Neural progenitor cell (in vitro differentiated cells): Measurements from ENCODE around the gene KCNB1. TPM values are rescaled to one million over a fixed set of nuclear protein-coding genes. Genes with fewer than 3 reads are reported as not detected.
A peak's percentile ranks its signal among the peaks of the same experiment; 100 is the strongest.

ENCODE experiments used
- DNase-seq: peaks from one replicate; pipeline ENCODE4 v3.0.0-alpha.2; 2016; ENCODE audit warnings: low spot score
- H2AFZ ChIP-seq: fragments of 200-600 bp; sonication (generic); replicated peaks from 2 replicates; pipeline ENCODE4 v1.6.1; 2016; ENCODE audit warnings: antibody characterized with exemption
- H3F3A ChIP-seq: fragments of 200-600 bp; sonication (generic); 2 replicates; pipeline ENCODE4 v1.6.1; 2016; ENCODE audit warnings: antibody characterized with exemption, low read depth
- H3K27ac ChIP-seq: fragments of 200-600 bp; sonication (generic); 2 replicates; pipeline ENCODE4 v1.5.1; 2016; ENCODE audit warnings: mild to moderate bottlenecking
- H3K27me3 ChIP-seq: fragments of 200-600 bp; sonication (generic); 2 replicates; pipeline ENCODE4 v1.6.1; 2016; ENCODE audit warnings: mild to moderate bottlenecking, moderate library complexity
- H3K36me3 ChIP-seq: fragments of 200-600 bp; sonication (generic); 2 replicates; pipeline ENCODE4 v1.5.1; 2016
- H3K4me1 ChIP-seq: fragments of 200-600 bp; sonication (generic); 2 replicates; pipeline ENCODE4 v1.6.1; 2016; ENCODE audit warnings: mixed run types
- H3K4me2 ChIP-seq: fragments of 200-600 bp; sonication (generic); 2 replicates; pipeline ENCODE4 v1.6.1; 2016
- H3K4me3 ChIP-seq: fragments of 200-600 bp; sonication (generic); 2 replicates; pipeline ENCODE4 v1.5.1; 2016
- H3K79me2 ChIP-seq: fragments of 200-600 bp; sonication (generic); 2 replicates; pipeline ENCODE4 v1.6.1; 2016; ENCODE audit warnings: low read depth
- H3K9ac ChIP-seq: fragments of 200-600 bp; sonication (generic); 2 replicates; pipeline ENCODE4 v1.6.1; 2016
- H3K9me3 ChIP-seq: fragments of 200-600 bp; sonication (generic); 2 replicates; pipeline ENCODE4 v1.5.1; 2016; ENCODE audit warnings: low read depth
- H4K20me1 ChIP-seq: fragments of 200-600 bp; sonication (generic); 2 replicates; pipeline ENCODE4 v1.6.1; 2016; ENCODE audit warnings: low read depth
- H3K27ac Mint-ChIP-seq: 3 replicates; pipeline ENCODE4 v1.8.0; 2021; ENCODE audit warnings: mixed read lengths
- H3K27me3 Mint-ChIP-seq: 2 replicates; pipeline ENCODE4 v1.8.0; 2022; ENCODE audit warnings: low read depth, mild to moderate bottlenecking, inconsistent platforms, moderate library complexity, mixed read lengths; ENCODE audit not compliant: insufficient read depth
- H3K36me3 Mint-ChIP-seq: 3 replicates; pipeline ENCODE4 v1.8.0; 2021; ENCODE audit warnings: mixed read lengths
- H3K4me1 Mint-ChIP-seq: 3 replicates; pipeline ENCODE4 v1.8.0; 2021; ENCODE audit warnings: mixed read lengths
- H3K4me3 Mint-ChIP-seq: 3 replicates; pipeline ENCODE4 v1.8.0; 2021; ENCODE audit warnings: mild to moderate bottlenecking, moderate library complexity, mixed read lengths
- H3K9me3 Mint-ChIP-seq: 3 replicates; pipeline ENCODE4 v1.8.0; 2020; ENCODE audit warnings: mixed read lengths
- CTCF ChIP-seq: fragments of 200-600 bp; sonication (generic); IDR thresholded peaks from 2 replicates; pipeline ENCODE4 v1.5.1; 2017; ENCODE audit warnings: antibody characterized with exemption, mild to moderate bottlenecking
- EZH2 ChIP-seq: fragments of 200-600 bp; sonication (generic); IDR thresholded peaks from 2 replicates; pipeline ENCODE4 v1.6.1; 2017; ENCODE audit warnings: antibody characterized with exemption, mild to moderate bottlenecking, moderate library complexity
- EZH2phosphoT487 ChIP-seq: fragments of 200-600 bp; sonication (generic); IDR thresholded peaks from 2 replicates; pipeline ENCODE4 v1.6.1; 2017; ENCODE audit warnings: antibody characterized with exemption
- total RNA-seq: library from RNA; depleted of rRNA; stranded (reverse); fragments of >200 nt; gene quantifications from 2 replicates; pipeline ENCODE4 v1.2.3, GENCODE V29; 2015; ENCODE audit warnings: low replicate concordance

The KCNB1 gene
- total RNA-seq, 1 donor from 2014 or later, result 0.97 TPM

GRCh38 chr20:49326026-49326425 lies 156.4 kb downstream of the KCNB1 start:
- H3F3A ChIP-seq, result peaks cover 4% of the 10 kb centered on the region
- no peaks in the 10 kb centered on the region for H4K20me1 ChIP-seq
- Mint-ChIP-seq H3K9me3 (no peaks in the 10 kb centered on the region), H3K27me3 (peaks cover 12% of the 10 kb centered on the region), H3K4me1 (peaks cover 8% of the 10 kb centered on the region), H3K4me3 (no peak overlapping the region), H3K27ac (no peak overlapping the region), H3K36me3 (no peaks in the 10 kb centered on the region)
- H3K27ac ChIP-seq, result no peak overlapping the region
- no peak overlapping the region for H3K9ac ChIP-seq
- H3K27me3 ChIP-seq, result peaks cover 4% of the 10 kb centered on the region
- H3K36me3 ChIP-seq, result no peaks in the 10 kb centered on the region
- TF ChIP-seq EZH2 (no peak), CTCF (no peak), EZH2phosphoT487 (no peak)
- H3K79me2 ChIP-seq, result no peaks in the 10 kb centered on the region
- DNase-seq, result no peak
- no peak overlapping the region for H3K4me2 ChIP-seq
- H2AFZ ChIP-seq, result no peak overlapping the region
- H3K4me1 ChIP-seq, result peaks cover 9% of the 10 kb centered on the region
- H3K4me3 ChIP-seq, result no peak overlapping the region
- no peaks in the 10 kb centered on the region for H3K9me3 ChIP-seq

DNA sequence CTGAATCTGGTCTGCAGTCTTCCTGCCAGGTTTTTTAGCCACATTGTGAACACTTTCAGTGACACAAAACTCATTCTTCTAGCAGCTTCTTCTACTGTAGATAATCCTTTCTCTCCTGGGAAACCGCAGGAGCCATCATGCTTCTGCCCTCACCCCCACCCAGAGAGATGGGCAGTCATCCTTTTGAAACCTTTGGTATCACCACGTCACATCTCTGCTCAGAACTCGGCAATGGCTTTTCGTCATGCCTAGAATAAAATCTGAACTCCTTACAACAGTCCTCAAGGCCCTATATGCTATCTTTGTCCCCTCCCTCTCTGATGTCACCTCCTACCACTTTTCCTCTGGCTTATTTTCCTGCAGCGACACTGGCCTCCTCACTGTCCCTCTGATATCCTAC lies 158.2 kb downstream of the KCNB1 start:
- Histone ChIP-seq H3K4me2 (no peak overlapping the region), H2AFZ (peak overlapping the region; percentile 19), H4K20me1 (peaks cover 11% of the 10 kb centered on the region), H3K79me2 (no peaks in the 10 kb centered on the region), H3K27me3 (peaks cover 17% of the 10 kb centered on the region), H3K36me3 (no peaks in the 10 kb centered on the region), H3F3A (peaks cover 4% of the 10 kb centered on the region), H3K27ac (no peak overlapping the region), H3K9ac (no peak overlapping the region), H3K4me1 (peaks cover 9% of the 10 kb centered on the region), H3K9me3 (no peaks in the 10 kb centered on the region), H3K4me3 (no peak overlapping the region)
- Mint-ChIP-seq H3K36me3 (no peaks in the 10 kb centered on the region), H3K4me3 (no peak overlapping the region), H3K4me1 (peaks cover 9% of the 10 kb centered on the region), H3K27me3 (peaks cover 23% of the 10 kb centered on the region), H3K27ac (no peak overlapping the region), H3K9me3 (no peaks in the 10 kb centered on the region)
- TF ChIP-seq CTCF, result no peak
- no peak for TF ChIP-seq EZH2phosphoT487
- no peak for TF ChIP-seq EZH2
- no peak for DNase-seq

- Histone ChIP-seq H3K27me3 (peaks cover 23% of the 10 kb centered on the region), H3K4me3 (no peak overlapping the region), H4K20me1 (peaks cover 11% of the 10 kb centered on the region), H3F3A (peaks cover 4% of the 10 kb centered on the region), H3K9me3 (no peaks in the 10 kb centered on the region), H3K79me2 (no peaks in the 10 kb centered on the region), H3K4me1 (peaks cover 15% of the 10 kb centered on the region), H3K27ac (no peak overlapping the region), H3K4me2 (no peak overlapping the region), H3K36me3 (no peaks in the 10 kb centered on the region), H2AFZ (peak overlapping the region; percentile 19), H3K9ac (no peak overlapping the region)
- Mint-ChIP-seq H3K27ac (no peak overlapping the region), H3K36me3 (no peaks in the 10 kb centered on the region), H3K4me3 (no peak overlapping the region), H3K27me3 (peaks cover 29% of the 10 kb centered on the region), H3K9me3 (no peaks in the 10 kb centered on the region), H3K4me1 (peaks cover 15% of the 10 kb centered on the region)
- no peak for DNase-seq
- TF ChIP-seq EZH2 (no peak), CTCF (no peak), EZH2phosphoT487 (no peak)
Measured at GRCh38 chr20:49323622-49324238, 158.7 kb downstream of the KCNB1 start.
